Measurements from ENCODE around the gene CEP350.

The CEP350 gene

DNA sequence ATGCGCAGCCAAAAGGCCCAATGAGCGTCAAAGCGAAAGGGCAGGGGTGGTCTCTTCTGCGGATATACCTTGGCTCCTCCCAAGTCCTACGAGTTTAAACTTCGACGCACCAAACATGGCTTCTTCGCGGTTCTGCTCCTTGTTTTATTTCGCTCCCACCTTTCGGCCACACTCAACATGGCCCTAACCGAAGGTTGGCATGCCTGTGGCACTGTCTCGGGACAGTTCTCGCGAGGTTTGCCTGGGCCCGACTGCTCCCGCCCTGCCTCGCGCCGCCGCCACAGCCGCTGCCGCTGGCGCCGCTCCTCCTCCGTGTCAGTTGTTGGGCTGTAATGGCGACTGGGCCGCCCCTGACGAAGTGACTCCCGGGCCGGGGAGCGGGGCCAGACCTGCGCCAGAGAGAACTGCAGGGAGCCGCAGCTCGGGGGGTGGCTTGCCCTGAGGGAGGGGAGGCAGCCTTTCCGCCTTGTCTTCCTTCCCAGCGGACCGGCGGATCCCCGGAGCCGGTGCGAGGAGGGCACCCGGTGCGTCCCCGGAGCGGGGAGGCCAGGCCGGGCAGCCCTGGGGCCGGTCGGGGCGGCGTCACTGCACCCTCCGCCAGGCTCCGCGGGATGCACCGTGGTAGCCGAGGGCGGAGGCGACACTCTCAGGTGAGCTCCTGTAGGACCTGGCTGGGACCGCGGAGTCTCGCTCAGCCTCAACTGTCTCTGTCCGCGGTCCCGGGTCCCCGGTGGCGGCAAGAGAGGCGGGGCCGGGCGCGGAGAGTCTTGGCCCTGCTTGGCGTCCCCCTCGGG lies at the start of gene CEP350:
TSS of gene CEP350 (plus strand) at position 318 of the 794 bp plus-strand sequence. CDS start 31,372 bp downstream, outside the sequence.
- peak; percentile 96 to 97 for DNase-seq (ENCODE audit: low read depth in 2 of 2)

DNA sequence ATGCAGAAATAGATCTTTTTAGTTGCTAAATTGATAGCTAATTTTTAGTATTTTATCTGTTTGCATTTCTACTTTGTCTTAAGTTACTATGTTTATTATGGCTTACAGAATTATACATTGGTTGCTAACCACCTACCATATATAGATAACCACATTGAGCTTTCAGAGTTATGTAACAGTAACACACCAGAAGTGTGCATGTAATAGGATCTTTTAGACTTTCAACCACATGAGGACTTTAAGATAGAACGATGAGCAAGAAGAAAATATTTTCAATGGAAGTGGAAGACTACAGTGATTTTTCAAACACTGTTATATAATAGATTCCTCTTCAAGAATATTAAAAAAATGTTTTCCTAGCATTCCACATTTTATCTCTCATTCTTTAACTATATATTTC lies 43.7 kb upstream of the CEP350 start:
- DNase-seq (ENCODE audit: low read depth in 2 of 2), result no peak

GRCh38 chr1:179911812-179912211 lies 42.8 kb upstream of the CEP350 start:
- no peak for DNase-seq (ENCODE audit: low read depth in 2 of 2)

GRCh38 chr1:179917601-179918429 lies 36.8 kb upstream of the CEP350 start:
- DNase-seq (ENCODE audit: low read depth in 2 of 2), result no peak

DNA sequence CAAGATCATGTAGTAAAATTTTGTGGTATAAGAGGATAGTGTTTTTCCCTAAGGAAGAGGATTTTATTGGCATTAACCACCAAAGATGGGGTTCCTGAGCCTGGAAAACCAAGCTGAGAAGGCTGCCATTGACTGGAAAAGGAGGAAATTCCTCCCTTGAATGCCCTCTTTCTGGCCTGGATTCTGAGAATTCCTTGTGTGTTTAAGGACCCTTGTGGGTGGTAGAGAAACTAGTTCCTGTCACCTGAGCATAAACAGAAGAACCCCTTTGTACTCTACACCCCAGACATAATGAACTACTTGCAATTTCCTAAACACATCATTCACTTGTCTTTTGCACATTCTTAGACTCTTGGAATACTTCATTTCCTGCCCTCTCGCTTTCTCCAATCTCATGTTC lies 33.1 kb upstream of the CEP350 start:
- DNase-seq (ENCODE audit: low read depth in 2 of 2), result no peak

DNA sequence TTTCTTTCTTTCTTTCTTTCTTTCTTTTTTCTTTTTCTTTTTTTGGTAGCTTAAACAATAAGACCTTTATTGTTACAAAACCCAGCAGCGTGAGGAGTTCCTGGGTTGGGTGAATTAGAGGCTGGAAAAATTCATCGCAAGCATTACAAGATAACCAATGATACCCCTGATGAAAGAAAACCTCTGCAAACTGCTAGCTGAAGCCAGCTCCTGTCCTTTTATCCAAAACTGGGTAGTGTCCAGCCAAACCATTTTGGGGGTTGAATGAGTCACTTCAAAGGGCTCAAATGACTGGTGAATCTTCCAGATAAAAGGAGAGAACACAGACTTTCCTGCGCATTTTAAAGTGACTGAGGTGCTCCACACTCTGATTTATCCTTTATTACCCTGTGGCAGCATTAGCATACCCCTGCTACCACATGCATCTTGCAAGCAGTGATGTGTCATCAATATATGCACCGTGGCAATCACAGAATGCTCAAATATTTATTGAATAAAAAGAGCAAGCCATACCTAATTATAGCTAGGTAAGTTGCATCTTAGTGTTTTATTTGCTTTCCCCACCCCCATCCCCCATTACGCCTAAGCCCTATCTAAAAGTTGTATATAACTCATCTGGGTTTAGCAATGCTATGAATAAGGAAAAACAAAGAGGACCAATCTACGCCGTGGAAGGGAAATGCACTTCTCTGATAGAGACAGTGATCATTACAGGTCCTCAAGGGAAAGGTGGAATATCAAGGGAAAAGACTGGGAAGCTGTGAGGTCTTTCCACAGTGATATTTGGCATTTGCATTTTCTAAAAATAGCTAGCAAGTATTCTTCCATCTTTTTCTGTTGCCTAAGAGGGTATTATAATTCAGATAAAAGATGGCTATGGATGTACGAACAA lies 32.4 kb upstream of the CEP350 start:
- no peak for DNase-seq (ENCODE audit: low read depth in 2 of 2)

DNA sequence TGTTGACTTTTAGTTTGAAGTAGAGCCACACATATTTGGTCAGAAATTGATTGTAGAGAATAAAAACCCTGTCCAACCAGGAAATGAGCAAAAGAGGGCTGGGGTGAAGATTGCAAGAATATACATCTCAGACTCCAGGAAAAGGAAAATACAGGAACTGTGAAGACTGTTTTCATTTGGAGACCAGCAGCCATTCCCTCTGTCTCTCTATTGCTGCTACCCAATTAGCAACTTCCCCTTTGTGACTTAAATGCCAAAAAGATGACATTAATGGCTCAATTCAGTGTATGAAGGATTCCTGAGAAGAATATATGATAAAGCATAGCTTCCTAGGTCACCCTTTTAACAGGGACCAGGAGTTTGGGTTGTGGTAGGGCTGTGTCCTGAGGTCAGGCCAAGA lies 31.6 kb upstream of the CEP350 start:
- DNase-seq (ENCODE audit: low read depth in 2 of 2), result no peak

DNA sequence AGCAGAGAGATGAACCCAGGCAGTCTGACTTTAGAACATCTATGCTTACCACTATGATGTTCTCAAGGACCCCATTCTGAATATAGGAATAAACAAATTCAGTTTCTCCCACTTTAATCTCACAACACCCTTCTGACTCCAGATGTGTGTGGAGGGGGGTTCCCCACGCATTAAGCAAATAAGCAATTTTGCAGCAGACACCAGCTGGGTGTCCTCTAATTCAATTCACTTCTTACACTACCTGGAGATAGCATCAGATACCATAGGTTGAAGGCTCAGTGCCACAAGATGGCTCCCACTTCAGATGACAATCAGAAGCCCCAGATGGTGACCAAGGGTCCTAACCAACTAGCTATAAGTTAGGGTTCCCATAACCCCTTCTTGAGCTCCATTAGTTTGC lies 30.3 kb upstream of the CEP350 start:
- no peak for DNase-seq (ENCODE audit: low read depth in 2 of 2)

GRCh38 chr1:179925302-179925701 lies 29.3 kb upstream of the CEP350 start:
- no peak for DNase-seq (ENCODE audit: low read depth in 2 of 2)

GRCh38 chr1:179925922-179926849 lies 28.4 kb upstream of the CEP350 start:
- DNase-seq (ENCODE audit: low read depth in 2 of 2), result no peak

DNA sequence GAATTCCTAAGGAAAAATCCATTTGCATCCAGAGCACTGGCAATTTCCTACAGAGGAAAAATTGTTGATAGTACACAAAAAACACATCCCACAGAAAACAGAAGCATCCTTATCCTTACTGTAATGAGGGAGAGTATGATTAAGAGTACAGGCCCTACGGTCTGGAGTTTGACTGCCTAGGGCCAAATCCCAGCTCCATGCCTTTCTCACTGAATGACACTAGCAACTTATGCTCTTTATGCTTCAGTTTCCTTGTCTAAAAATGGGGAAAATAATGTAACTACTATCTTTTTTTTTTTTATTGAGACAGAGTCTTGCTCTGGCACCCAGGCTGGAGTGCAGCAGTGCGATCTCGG lies 27.8 kb upstream of the CEP350 start:
- no peak for DNase-seq (ENCODE audit: low read depth in 2 of 2)

GRCh38 chr1:179929955-179930798 lies 24.4 kb upstream of the CEP350 start:
- DNase-seq (ENCODE audit: low read depth in 2 of 2), result no peak

DNA sequence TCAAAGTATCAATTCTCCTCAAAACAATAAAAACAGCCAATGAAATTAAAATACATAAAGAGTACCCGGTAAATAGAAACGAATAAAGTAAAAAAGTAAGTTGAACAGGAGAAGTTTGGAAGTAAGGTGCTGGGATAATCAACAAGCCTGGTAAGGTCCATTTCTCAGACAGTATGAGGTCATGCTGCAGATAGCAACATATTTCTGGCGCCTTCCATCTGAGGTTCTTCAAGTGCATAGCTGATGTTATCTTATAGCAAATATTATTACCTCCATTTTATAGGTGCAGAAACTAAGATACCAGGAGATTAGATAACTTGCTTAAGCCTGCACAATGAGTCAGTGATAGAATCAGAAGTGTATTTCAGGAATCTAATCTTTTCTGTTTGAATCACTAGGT lies 23.7 kb upstream of the CEP350 start:
- DNase-seq (ENCODE audit: low read depth in 2 of 2), result no peak

- no peak for DNase-seq (ENCODE audit: low read depth in 2 of 2)
Observed at GRCh38 chr1:179933219-179933618, 21.4 kb upstream of the CEP350 start.

GRCh38 chr1:179935909-179936496 lies 18.6 kb upstream of the CEP350 start:
- DNase-seq (ENCODE audit: low read depth in 2 of 2), result no peak

GRCh38 chr1:179937668-179938254 lies 16.8 kb upstream of the CEP350 start:
- no peak for DNase-seq (ENCODE audit: low read depth in 2 of 2)

- DNase-seq (ENCODE audit: low read depth in 2 of 2), result no peak
Observed at GRCh38 chr1:179938752-179939151, 15.9 kb upstream of the CEP350 start.

DNA sequence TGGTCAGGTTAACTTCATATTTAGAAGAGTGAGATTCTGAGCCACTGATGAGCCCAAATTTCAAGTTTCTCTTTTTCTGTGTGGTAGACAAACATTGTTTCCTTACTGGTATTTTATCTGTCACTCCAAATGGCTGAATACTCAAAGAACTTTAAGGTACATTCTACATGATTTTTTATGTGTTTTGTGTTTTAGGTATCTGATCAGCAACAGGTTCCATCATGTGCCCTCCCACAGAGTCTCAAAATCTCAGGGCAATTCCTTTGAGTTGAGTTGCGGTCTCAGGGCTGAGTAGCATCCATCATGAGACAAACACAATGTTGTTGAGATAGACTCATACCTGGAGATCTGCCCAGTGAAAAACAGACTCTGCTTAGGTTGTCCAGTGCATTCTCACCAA lies 14.7 kb upstream of the CEP350 start:
- no peak for DNase-seq (ENCODE audit: low read depth in 2 of 2)

GRCh38 chr1:179941454-179941853 lies 13.2 kb upstream of the CEP350 start:
- DNase-seq (ENCODE audit: low read depth in 2 of 2), result no peak

All from stimulated activated CD8-positive, alpha-beta memory T cell treated with anti-CD3 and anti-CD28 coated beads, Interleukin-7, amount 100 ng/mL, for 4 hours (primary cell).